ENCODE measurements around the gene YAF2. TPM values are rescaled to one million over a fixed set of nuclear protein-coding genes. Genes with fewer than 3 reads are reported as not detected.

YAF2 gene
- total RNA-seq, 8 experiments from 2014 or later, result 14.9 to 34.0 (median 29.4) TPM

GRCh38 chr12:42178101-42178500 is 59.9 kb downstream of the YAF2 start:
- Histone ChIP-seq H3K4me3 (no peak overlapping the region), H3K4me1 (replicated peaks in 1 of 2) (peaks cover 0 to 12% of the 10 kb centered on the region in 2 donors), H3K27ac (no peak overlapping the region)
- 14 to 92% (median 48%) methylated on average over 2 of the region's 2 CpGs; no CpG with 5 or more reads in 1 of the 10 experiments for WGBS, 10 experiments
- no peak for ATAC-seq (replicated peaks in 6 of 8)
- in situ Hi-C loops (cut with MboI; ENCODE audit: low pct_unique_long_range_greater_than_20kb in 2 of 9, low sequenced_read_pairs in 9 of 9, unreplicated experiment in 9 of 9), result no loop called here

DNA sequence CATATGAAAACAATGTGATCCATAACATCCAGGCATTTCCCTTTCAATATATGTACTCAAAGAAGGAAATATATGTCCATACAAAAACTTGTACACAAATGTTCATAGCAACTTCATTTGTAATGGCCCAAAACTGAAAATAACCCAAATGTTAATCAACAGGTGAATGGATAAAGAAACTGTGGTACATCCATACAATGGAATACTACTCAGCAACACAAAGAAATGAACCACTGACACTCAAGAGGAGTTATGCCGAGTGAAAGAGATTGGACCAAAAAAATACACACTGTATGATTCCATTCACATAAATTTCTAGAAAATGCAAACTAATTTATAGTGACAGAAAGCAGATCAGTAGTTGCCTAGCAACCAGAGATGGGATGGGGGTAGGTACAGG is 63.1 kb downstream of the YAF2 start:
- in situ Hi-C loops (cut with MboI; ENCODE audit: low pct_unique_long_range_greater_than_20kb in 2 of 9, low sequenced_read_pairs in 9 of 9, unreplicated experiment in 9 of 9), result no loop called here

DNA sequence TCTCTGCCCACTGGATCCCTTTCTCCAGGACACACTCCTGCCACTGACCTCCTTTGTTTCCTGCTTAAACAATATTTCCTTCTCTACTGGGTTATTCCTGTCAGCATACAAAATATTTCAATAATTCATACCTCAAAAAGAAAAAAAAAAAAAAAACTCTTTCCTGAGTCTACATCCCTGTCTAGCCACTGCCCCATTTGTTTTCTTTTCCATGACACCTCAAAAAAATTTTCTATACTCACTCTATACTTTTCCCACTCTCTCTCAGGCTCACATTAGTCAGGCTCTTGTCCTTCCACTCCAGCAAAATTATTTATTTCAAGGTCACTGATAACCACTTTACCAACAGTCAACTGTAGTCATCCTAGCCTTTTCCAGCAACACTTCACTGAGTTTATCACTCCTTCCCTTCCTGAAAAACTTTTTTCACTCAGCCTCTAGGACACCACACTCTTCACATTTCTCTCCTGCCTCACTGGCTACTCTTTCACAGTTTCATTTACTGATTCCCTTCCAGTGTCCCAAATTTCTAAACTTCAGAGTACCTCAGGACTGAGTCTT is 64.0 kb downstream of the YAF2 start:
- in situ Hi-C loops (cut with MboI; ENCODE audit: low pct_unique_long_range_greater_than_20kb in 2 of 9, low sequenced_read_pairs in 9 of 9, unreplicated experiment in 9 of 9), result no loop called here
- no peak overlapping the region for H3K27ac ChIP-seq
- no peak overlapping the region for H3K4me3 ChIP-seq
- no peak for ATAC-seq (replicated peaks in 6 of 8)
- no peaks in the 10 kb centered on the region for H3K4me1 ChIP-seq (replicated peaks in 1 of 2)

More for the DNA sequence above, 63.1 kb downstream of the YAF2 start:
- Histone ChIP-seq H3K27ac (no peak overlapping the region), H3K4me1 (replicated peaks in 1 of 2) (no peaks in the 10 kb centered on the region), H3K4me3 (no peak overlapping the region)
- ATAC-seq (replicated peaks in 6 of 8), result no peak
- WGBS, 10 experiments, result 88 to 100% (median 100%) methylated on average over 1 of the region's 1 CpG; no CpG with 5 or more reads in 2 of the 10 experiments

DNA sequence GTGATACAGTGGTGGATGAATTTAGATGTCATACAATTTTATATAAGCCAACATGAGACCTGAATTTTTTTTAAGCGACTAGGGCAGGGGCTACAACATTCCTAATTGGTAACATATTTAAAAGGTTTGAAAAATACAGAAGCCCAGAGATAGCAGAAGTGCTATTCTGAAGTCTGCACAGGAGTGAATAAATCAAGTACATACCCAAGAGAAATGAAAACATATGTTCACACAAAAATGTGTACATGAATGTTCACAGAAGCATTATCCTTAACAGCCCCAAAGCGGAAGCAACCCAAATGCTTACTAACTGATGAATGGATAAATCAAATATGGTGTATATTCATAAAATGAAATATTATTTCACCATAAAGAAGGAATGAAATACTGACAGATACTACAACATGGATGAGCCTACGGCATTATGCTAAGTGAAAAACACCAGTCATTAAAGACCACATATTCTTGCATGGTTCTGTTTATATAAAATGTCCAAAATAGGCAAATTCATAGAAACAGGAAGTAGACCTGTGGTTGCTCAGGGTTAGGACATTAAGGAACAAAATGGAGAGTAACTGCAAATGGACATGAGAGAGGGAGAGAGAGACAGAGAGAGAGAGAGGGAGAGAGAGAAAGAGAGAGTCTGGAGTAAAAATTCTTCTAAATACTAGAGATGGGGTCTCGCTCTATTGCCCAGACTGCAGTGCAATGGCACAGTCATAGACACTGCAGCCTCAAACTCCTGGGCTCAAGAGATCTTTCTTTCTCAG is 65.4 kb downstream of the YAF2 start:
- no peak overlapping the region for H3K4me3 ChIP-seq
- 61 to 100% (median 94%) methylated on average over 2 to 3 of the region's 4 CpGs for WGBS, 10 experiments
- no peaks in the 10 kb centered on the region for H3K4me1 ChIP-seq (replicated peaks in 1 of 2)
- in situ Hi-C loops (cut with MboI; ENCODE audit: low pct_unique_long_range_greater_than_20kb in 2 of 9, low sequenced_read_pairs in 9 of 9, unreplicated experiment in 9 of 9), result no loop called here
- H3K27ac ChIP-seq, result no peak overlapping the region
- ATAC-seq (replicated peaks in 6 of 8), result no peak

DNA sequence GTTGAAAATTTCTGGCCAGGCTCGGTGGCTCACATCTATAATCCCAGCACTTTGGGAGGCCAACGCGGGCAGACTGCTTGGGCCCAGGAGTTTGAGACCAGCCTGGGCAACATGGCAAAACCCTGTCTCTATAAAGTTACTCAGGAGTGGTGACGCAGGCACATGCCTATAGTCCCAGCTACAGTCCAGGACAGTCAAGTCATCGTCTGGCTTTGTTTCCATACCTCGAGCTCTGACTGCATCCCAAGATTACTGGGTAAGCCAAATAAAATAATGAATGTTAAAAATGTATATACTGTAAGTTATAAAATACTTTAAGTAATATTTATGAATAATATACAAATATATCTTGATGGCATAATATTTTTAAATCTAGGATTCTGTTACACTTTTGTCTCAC is 70.3 kb downstream of the YAF2 start:
- 92 to 100% (median 98%) methylated on average over 2 to 6 of the region's 6 CpGs; no CpG with 5 or more reads in 2 of the 10 experiments for WGBS, 10 experiments
- H3K4me3 ChIP-seq, result no peak overlapping the region
- H3K27ac ChIP-seq, result no peak overlapping the region
- ATAC-seq (replicated peaks in 6 of 8), result no peak
- in situ Hi-C loops (cut with MboI; ENCODE audit: low pct_unique_long_range_greater_than_20kb in 2 of 9, low sequenced_read_pairs in 9 of 9, unreplicated experiment in 9 of 9), result no loop called here
- H3K4me1 ChIP-seq (replicated peaks in 1 of 2), result no peaks in the 10 kb centered on the region

GRCh38 chr12:42166501-42166900 is 71.5 kb downstream of the YAF2 start:
- Histone ChIP-seq H3K27ac (no peak overlapping the region), H3K4me1 (replicated peaks in 1 of 2) (no peaks in the 10 kb centered on the region), H3K4me3 (no peak overlapping the region)
- no peak for ATAC-seq (replicated peaks in 6 of 8)
- in situ Hi-C loops (cut with MboI; ENCODE audit: low pct_unique_long_range_greater_than_20kb in 2 of 9, low sequenced_read_pairs in 9 of 9, unreplicated experiment in 9 of 9), result no loop called here

GRCh38 chr12:42163913-42164312 is 74.1 kb downstream of the YAF2 start:
- no peak for ATAC-seq (replicated peaks in 6 of 8)
- Histone ChIP-seq H3K27ac (no peak overlapping the region), H3K4me3 (no peak overlapping the region), H3K4me1 (replicated peaks in 1 of 2) (no peaks in the 10 kb centered on the region)
- in situ Hi-C loops (cut with MboI; ENCODE audit: low pct_unique_long_range_greater_than_20kb in 2 of 9, low sequenced_read_pairs in 9 of 9, unreplicated experiment in 9 of 9), result no loop called here

DNA sequence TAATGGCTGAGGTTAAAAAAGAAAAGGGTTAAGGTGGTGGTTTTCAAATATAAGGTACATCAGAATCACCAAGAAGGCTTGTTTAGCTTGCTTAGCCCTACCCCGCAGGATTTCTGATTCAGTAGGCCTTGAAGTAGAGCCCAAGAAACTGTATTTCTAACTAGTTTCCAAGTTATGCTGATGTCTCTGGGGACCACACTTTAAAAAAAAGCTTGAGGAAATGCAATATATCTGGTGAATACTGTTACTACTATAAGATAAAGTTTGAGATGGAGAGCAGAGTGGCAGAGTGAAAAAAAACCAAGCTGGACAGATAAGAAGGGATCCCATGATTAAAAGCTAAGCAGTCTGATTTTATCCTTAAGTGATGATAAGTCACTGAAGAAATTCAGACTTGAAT is 75.1 kb downstream of the YAF2 start:
- H3K4me1 ChIP-seq (replicated peaks in 1 of 2), result no peaks in the 10 kb centered on the region
- H3K4me3 ChIP-seq, result no peak overlapping the region
- WGBS, 10 experiments, result 78 to 100% (median 100%) methylated on average over 1 of the region's 1 CpG; no CpG with 5 or more reads in 3 of the 10 experiments
- in situ Hi-C loops (cut with MboI; ENCODE audit: low pct_unique_long_range_greater_than_20kb in 2 of 9, low sequenced_read_pairs in 9 of 9, unreplicated experiment in 9 of 9), result no loop called here
- H3K27ac ChIP-seq, result no peak overlapping the region
- no peak for ATAC-seq (replicated peaks in 6 of 8)

GRCh38 chr12:42162193-42162592 is 75.9 kb downstream of the YAF2 start:
- no peak overlapping the region for H3K4me3 ChIP-seq
- no peak overlapping the region for H3K27ac ChIP-seq
- in situ Hi-C loops (cut with MboI; ENCODE audit: low pct_unique_long_range_greater_than_20kb in 2 of 9, low sequenced_read_pairs in 9 of 9, unreplicated experiment in 9 of 9), result no loop called here
- no peaks in the 10 kb centered on the region for H3K4me1 ChIP-seq (replicated peaks in 1 of 2)
- ATAC-seq (replicated peaks in 6 of 8), result no peak

DNA sequence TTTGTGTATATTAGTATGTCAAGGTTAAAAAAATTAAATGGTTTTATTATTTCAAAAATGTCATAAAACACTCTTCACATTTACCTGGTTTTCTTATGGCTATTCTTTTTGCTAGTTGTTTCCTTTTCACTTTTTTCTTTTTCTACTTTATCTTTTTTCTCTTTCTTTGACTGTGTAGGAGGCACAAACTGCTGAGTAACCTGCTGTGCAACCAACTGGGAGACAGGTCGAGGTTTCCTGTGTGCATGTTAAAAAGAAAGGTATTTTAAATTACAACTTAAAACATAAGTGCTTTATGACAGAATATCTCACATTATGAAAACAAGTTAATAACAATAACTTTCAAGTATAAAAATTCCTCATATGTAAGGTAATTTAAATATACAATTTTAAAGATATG is 76.5 kb downstream of the YAF2 start:
- Histone ChIP-seq H3K4me1 (replicated peaks in 1 of 2) (no peaks in the 10 kb centered on the region), H3K27ac (no peak overlapping the region), H3K4me3 (no peak overlapping the region)
- 57 to 100% (median 85%) methylated on average over 1 of the region's 1 CpG for WGBS, 10 experiments
- ATAC-seq (replicated peaks in 6 of 8), result no peak
- in situ Hi-C loops (cut with MboI; ENCODE audit: low pct_unique_long_range_greater_than_20kb in 2 of 9, low sequenced_read_pairs in 9 of 9, unreplicated experiment in 9 of 9), result no loop called here

DNA sequence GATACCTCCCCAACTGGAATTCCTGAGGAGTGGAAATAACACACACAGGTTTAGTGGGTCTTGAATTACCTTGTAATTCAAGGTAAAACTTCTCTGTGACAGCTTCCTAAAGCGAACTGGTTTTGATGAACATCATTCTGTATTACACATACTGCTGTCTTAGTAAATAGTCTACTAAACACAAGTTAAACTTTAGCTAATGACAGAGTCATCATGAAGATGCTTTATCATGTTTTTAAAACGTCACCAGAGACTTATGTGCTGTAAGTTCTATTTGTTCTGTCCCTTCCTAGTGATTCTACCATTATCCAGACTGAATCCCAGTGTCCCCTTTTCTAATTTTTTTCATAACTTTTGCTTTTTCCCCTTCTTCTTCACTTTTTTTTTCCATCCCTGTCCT is 81.8 kb downstream of the YAF2 start:
- ATAC-seq (replicated peaks in 6 of 8), result no peak
- H3K4me1 ChIP-seq (replicated peaks in 1 of 2), result no peaks in the 10 kb centered on the region
- no peak overlapping the region for H3K27ac ChIP-seq
- H3K4me3 ChIP-seq, result no peak overlapping the region
- WGBS, 10 experiments, result 54 to 100% (median 65%) methylated on average over 1 to 2 of the region's 2 CpGs
- in situ Hi-C loops (cut with MboI; ENCODE audit: low pct_unique_long_range_greater_than_20kb in 2 of 9, low sequenced_read_pairs in 9 of 9, unreplicated experiment in 9 of 9), result no loop called here

- no peak for ATAC-seq (replicated peaks in 6 of 8)
- Histone ChIP-seq H3K27ac (no peak overlapping the region), H3K4me3 (peak overlapping the region in 2 of 5 donors; percentile 71 to 80), H3K4me1 (replicated peaks in 1 of 2) (peaks cover 10 to 15% of the 10 kb centered on the region in 2 donors)
- 68 to 93% (median 85%) methylated on average over 4 to 10 of the region's 11 CpGs; no CpG with 5 or more reads in 1 of the 10 experiments for WGBS, 10 experiments
- in situ Hi-C loops (cut with MboI; ENCODE audit: low pct_unique_long_range_greater_than_20kb in 2 of 9, low sequenced_read_pairs in 9 of 9, unreplicated experiment in 9 of 9), result loop anchor here in 8 of 9 experiments (25.0 kb wide), 2 partner anchors 167 to 192 kb away; partner anchors contain the start of genes PPHLN1 (in 7 of the 8) and ZCRB1 (in 7 of the 8)
Measured at GRCh38 chr12:42145552-42146215, 92.4 kb downstream of the YAF2 start.

GRCh38 chr12:42145197-42145549 is 92.9 kb downstream of the YAF2 start:
- 11 to 60% (median 40%) methylated on average over 1 to 8 of the region's 8 CpGs; no CpG with 5 or more reads in 1 of the 10 experiments for WGBS, 10 experiments
- in situ Hi-C loops (cut with MboI; ENCODE audit: low pct_unique_long_range_greater_than_20kb in 2 of 9, low sequenced_read_pairs in 9 of 9, unreplicated experiment in 9 of 9), result loop anchor here in 8 of 9 experiments (25.0 kb wide), 2 partner anchors 167 to 192 kb away; partner anchors contain the start of genes PPHLN1 (in 7 of the 8) and ZCRB1 (in 7 of the 8)
- peak overlapping the region; percentile 58 to 80 (median 71) for H3K4me3 ChIP-seq
- ATAC-seq (replicated peaks in 6 of 8), result peak in 3 of 8 experiments; percentile 1 to 4 (median 1)
- peaks cover 10 to 15% of the 10 kb centered on the region in 2 donors for H3K4me1 ChIP-seq (replicated peaks in 1 of 2)
- H3K27ac ChIP-seq, result peak overlapping the region in 1 of 2 donors; percentile 17
